Psoas muscle (tissue), 8 donors: ENCODE results near the gene REEP2. TPM values are rescaled to one million over a fixed set of nuclear protein-coding genes. Genes with fewer than 3 reads are reported as not detected.

Experiments used
- ATAC-seq, 4 donors: fragments of 200-7000 bp; cut with Tn5 transposase; one replicate each; pipeline ENCODE4 v1.9.1; 2020; ENCODE audit warnings: moderate library complexity in 3 of 4, mild to moderate bottlenecking in 2 of 4
- DNase-seq, 2 donors: peaks; one replicate each; pipeline ENCODE4 v3.0.0-alpha.2; 2020
- H3K27ac ChIP-seq: fragments of 200-600 bp; one replicate; pipeline ENCODE4 v1.8.0; 2022
- H3K27me3 ChIP-seq, 3 donors: fragments of 200-600 bp in 1 of 3; one replicate each; pipeline versions ENCODE4 v1.6.1 to v1.8.0; 2013 to 2022; ENCODE audit warnings: low read length in 2 of 3, mild to moderate bottlenecking in 2 of 3, moderate library complexity in 1 of 3; ENCODE audit not compliant: insufficient read depth in 3 of 3
- H3K36me3 ChIP-seq, 2 donors: fragments of 200-600 bp in 1 of 2; one replicate each; pipeline versions ENCODE4 v1.6.1 to v1.8.0; 2013 to 2022; ENCODE audit warnings: low read depth in 1 of 2, mild to moderate bottlenecking in 1 of 2, moderate library complexity in 1 of 2; ENCODE audit not compliant: insufficient read depth in 1 of 2
- H3K4me1 ChIP-seq: fragments of 200-600 bp; one replicate; pipeline ENCODE4 v1.8.0; 2022
- H3K4me3 ChIP-seq: fragments of 200-600 bp; one replicate; pipeline ENCODE4 v1.8.0; 2022; ENCODE audit warnings: mild to moderate bottlenecking
- H3K9me3 ChIP-seq: fragments of 200-600 bp; one replicate; pipeline ENCODE4 v1.8.0; 2022
- CTCF ChIP-seq: fragments of 200-600 bp; IDR thresholded peaks from one replicate; pipeline ENCODE4 v1.8.0; 2022; ENCODE audit warnings: antibody characterized with exemption
- WGBS, 3 donors: extraction: QIAGEN DNeasy Blood & Tissue Kit; methylation state at CpG; one replicate each; pipeline versions ENCODE4 v1.1.6 to v1.1.7; 2013; 5-methylcytosine and 5-hydroxymethylcytosine counted together
- intact Hi-C, 2 donors: fragments of 100-400 bp; cut with DNase I; formaldehyde crosslinking; loops; one replicate each; pipeline versions ENCODE4 v1.11.0 to v1.14.2; 2022
- polyA plus RNA-seq, 3 donors: library from polyadenylated mRNA; stranded (reverse); fragments of 200-250 nt; gene quantifications; one replicate each; pipeline ENCODE4 v1.2.3, GENCODE V29; 2013
- total RNA-seq, 4 donors: library from RNA; stranded (reverse); fragmentation: NEBNext Ultra II Directional in 2 of 4; extraction: Animal tissue kit (Norgen Biotek cat#: 25700) in 2 of 4; gene quantifications; one replicate each; pipeline versions ENCODE4 v1.2.1 to v1.2.4, GENCODE V29; 2021 to 2023
- donor health status: healthy with polysubstance abuse.
- donor health status: DM: no; HTN: no; CAD: no; lungs with moderate emphysema.
- donor health status: Bipolar disorder and iron deficiency.
- donor health status: healthy.
- donor health status: DM: yes; HTN: yes; CAD: no.
- donor health status: DM: no; HTN: no; CAD: no.
- donor health status: DM: no; HTN: no; CAD: no.
- donor health status: DM: yes; HTN: yes; CAD: no.

REEP2 gene
- total and polyA plus RNA-seq, 7 donors, result 0.85 to 6.6 (median 2.4) TPM

DNA sequence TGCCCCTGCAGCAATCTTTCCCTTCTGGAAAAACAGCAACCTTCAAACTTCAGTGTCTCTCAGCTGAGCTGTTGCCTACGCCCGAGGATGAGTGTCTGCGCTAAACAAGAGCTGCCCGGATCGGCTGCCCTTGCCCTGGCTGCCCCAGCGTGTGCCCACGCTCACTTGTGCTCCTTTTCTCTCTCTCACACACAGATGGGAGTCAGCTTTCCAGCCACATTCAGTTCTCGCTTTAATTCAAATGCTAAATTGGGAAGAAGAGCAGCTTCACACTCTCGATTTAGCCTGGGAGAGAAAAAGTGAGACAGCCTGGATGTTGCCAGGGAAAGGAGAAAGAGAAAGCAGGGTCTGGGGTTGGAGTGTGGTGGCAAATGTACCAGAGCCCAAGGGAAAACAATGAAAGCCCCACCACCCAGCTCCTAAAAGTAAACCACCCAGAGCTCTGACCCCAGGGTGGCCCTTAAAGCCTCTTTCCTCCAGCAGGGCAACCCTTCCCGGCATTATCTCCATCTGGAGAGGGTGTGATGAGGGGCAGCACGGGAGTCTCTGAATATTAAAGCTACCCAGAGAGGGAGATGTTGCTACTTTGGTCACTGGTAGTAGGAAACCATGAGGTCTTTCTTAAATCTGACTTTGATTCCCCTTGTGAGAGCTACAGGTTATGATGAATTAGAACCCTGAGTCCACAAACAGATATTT, 16.5 kb downstream of the REEP2 start:
- 56 to 70% (median 59%) methylated on average over 11 of the region's 11 CpGs for WGBS, 3 donors
- no peaks in the 10 kb centered on the region for H3K4me1 ChIP-seq
- H3K27me3 ChIP-seq, result no peaks in the 10 kb centered on the region
- H3K27ac ChIP-seq, result no peak overlapping the region
- intact Hi-C loops, result no loop called here
- no peak overlapping the region for H3K4me3 ChIP-seq
- DNase-seq (no peak), ATAC-seq (no peak)
- H3K9me3 ChIP-seq, result no peaks in the 10 kb centered on the region
- TF ChIP-seq CTCF, result no peak
- no peaks in the 10 kb centered on the region for H3K36me3 ChIP-seq

DNA sequence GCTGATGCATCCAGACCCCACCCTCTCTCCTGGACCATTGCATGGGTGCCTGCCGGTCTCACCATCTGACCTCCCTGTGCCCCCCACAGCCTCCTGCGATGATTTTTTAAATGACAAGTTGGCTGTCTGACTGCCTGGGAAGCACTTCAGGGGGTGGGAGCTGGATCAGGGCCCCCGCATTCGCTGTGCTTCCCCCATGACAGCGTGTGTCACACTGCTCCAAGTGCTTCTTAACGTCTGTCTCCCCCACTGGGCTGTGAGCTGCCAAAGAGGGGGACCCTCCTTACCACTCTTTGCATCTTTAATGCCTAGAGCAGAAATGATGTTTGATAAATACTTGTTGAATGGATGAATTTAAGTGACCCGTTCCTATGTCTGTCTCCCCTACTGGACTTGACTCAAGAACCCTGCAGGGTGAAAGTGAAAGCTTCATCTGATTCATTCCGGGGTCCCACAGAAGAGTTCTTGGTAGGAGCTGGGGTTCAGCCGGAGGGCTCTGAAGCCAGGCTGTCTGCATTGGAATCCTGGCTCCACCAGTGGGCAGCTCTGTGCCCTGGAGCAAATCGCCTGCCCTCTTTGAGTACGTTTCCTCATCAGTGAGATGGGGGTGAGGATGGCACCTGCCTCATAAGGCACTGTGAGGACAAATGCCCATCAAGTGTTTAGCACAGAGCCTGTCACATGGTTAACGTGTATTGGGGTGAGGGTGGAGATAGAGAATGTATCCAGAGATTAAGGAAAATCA, 18.8 kb downstream of the REEP2 start:
- Histone ChIP-seq H3K4me1 (no peaks in the 10 kb centered on the region), H3K4me3 (no peak overlapping the region), H3K27ac (no peak overlapping the region), H3K9me3 (no peaks in the 10 kb centered on the region), H3K36me3 (no peaks in the 10 kb centered on the region), H3K27me3 (no peaks in the 10 kb centered on the region)
- ATAC-seq (no peak), DNase-seq (peak in 1 of 2 donors; percentile 7)
- intact Hi-C loops, result no loop called here
- TF ChIP-seq CTCF, result no peak
- 74 to 76% (median 75%) methylated on average over 12 of the region's 12 CpGs for WGBS, 3 donors

DNA sequence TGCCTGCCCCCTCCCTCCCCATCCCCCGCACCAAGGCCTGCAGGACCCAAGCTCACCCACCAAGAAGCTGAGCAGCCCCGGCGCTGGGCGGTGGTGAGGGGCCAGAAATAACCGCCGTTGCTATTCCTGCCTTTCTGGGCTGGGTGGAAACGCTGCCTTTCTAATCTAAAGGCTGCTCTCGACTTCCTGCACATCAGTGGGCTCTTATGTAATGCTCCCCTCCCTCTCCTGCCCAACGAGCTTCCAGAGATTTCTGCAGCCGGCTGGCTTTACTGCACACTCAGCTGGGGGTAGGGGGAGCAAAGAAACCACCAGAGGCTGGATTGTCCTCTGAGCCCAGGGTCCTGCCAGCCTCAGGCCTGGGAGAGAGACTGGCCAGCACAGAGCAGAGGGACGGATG, 19.5 kb downstream of the REEP2 start:
- ATAC-seq, result no peak

DNA sequence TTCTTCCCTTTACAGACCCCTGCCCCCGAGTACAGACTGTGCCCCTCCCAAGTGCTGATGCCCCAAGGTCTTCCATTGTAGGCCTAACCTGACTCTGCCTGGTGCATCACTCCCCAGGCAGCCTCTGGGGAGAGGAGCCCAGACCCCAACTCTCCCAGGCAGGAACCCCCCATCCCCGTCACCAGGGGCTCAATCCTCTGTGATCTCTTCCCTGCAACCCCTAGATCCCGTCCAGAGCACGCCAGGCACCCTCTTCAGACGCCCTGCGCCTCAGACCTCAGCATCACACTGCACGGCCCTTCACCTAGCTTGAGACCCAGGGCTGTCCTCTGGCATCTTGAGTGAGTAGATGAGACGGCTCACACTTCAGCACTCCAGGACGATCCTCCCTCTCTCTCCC, 20.0 kb downstream of the REEP2 start:
- no peak for ATAC-seq
- TF ChIP-seq CTCF, result no peak
- no peaks in the 10 kb centered on the region for H3K4me1 ChIP-seq

More for the DNA sequence above, 19.5 kb downstream of the REEP2 start:
- no peaks in the 10 kb centered on the region for H3K27me3 ChIP-seq
- intact Hi-C loops, result no loop called here
- no peak overlapping the region for H3K4me3 ChIP-seq
- WGBS, 3 donors, result 40 to 53% (median 52%) methylated on average over 8 to 11 of the region's 11 CpGs
- H3K27ac ChIP-seq, result no peak overlapping the region
- H3K36me3 ChIP-seq, result no peaks in the 10 kb centered on the region
- H3K9me3 ChIP-seq, result no peaks in the 10 kb centered on the region
- no peaks in the 10 kb centered on the region for H3K4me1 ChIP-seq
- no peak for TF ChIP-seq CTCF
- no peak for DNase-seq

More for the DNA sequence above, 20.0 kb downstream of the REEP2 start:
- 85 to 88% (median 87%) methylated on average over 8 to 9 of the region's 9 CpGs for WGBS, 3 donors
- no peak for DNase-seq
- H3K27ac ChIP-seq, result no peak overlapping the region
- no peaks in the 10 kb centered on the region for H3K9me3 ChIP-seq
- intact Hi-C loops, result no loop called here
- no peak overlapping the region for H3K4me3 ChIP-seq
- H3K36me3 ChIP-seq, result no peaks in the 10 kb centered on the region
- no peaks in the 10 kb centered on the region for H3K27me3 ChIP-seq
